Stomach smooth muscle (tissue), 2 donors: ENCODE measurements around the gene HBP1.

Experiments
- H3K27ac ChIP-seq: one replicate; pipeline ENCODE4 v1.7.0; 2013; ENCODE audit warnings: mild to moderate bottlenecking, low read length, inconsistent platforms
- H3K27me3 ChIP-seq, 2 donors: one replicate each; pipeline ENCODE4 v1.7.0; 2013; ENCODE audit warnings: low read length in 2 of 2; ENCODE audit not compliant: insufficient read depth in 2 of 2, control insufficient read depth in 1 of 2
- H3K36me3 ChIP-seq, 2 donors: one replicate each; pipeline ENCODE4 v1.7.0; 2013; ENCODE audit warnings: low read length in 2 of 2; ENCODE audit not compliant: control insufficient read depth in 2 of 2, insufficient read depth in 2 of 2
- H3K4me1 ChIP-seq: one replicate; pipeline ENCODE4 v1.7.0; 2013; ENCODE audit warnings: low read length; ENCODE audit not compliant: control insufficient read depth, insufficient read depth
- H3K4me3 ChIP-seq, 2 donors: one replicate each; pipeline ENCODE4 v1.7.0; 2013; ENCODE audit warnings: low read length in 2 of 2
- H3K9ac ChIP-seq, 2 donors: one replicate each; pipeline ENCODE4 v1.7.0; 2013; ENCODE audit warnings: low read length in 2 of 2, mild to moderate bottlenecking in 1 of 2
- H3K9me3 ChIP-seq, 2 donors: one replicate each; pipeline ENCODE4 v1.7.0; 2013; ENCODE audit warnings: low read length in 2 of 2; ENCODE audit not compliant: control insufficient read depth in 2 of 2
- donor health status: healthy.
- donor health status: Pancreatic carcinoma.

HBP1 gene, protein sequence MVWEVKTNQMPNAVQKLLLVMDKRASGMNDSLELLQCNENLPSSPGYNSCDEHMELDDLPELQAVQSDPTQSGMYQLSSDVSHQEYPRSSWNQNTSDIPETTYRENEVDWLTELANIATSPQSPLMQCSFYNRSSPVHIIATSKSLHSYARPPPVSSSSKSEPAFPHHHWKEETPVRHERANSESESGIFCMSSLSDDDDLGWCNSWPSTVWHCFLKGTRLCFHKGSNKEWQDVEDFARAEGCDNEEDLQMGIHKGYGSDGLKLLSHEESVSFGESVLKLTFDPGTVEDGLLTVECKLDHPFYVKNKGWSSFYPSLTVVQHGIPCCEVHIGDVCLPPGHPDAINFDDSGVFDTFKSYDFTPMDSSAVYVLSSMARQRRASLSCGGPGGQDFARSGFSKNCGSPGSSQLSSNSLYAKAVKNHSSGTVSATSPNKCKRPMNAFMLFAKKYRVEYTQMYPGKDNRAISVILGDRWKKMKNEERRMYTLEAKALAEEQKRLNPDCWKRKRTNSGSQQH

DNA sequence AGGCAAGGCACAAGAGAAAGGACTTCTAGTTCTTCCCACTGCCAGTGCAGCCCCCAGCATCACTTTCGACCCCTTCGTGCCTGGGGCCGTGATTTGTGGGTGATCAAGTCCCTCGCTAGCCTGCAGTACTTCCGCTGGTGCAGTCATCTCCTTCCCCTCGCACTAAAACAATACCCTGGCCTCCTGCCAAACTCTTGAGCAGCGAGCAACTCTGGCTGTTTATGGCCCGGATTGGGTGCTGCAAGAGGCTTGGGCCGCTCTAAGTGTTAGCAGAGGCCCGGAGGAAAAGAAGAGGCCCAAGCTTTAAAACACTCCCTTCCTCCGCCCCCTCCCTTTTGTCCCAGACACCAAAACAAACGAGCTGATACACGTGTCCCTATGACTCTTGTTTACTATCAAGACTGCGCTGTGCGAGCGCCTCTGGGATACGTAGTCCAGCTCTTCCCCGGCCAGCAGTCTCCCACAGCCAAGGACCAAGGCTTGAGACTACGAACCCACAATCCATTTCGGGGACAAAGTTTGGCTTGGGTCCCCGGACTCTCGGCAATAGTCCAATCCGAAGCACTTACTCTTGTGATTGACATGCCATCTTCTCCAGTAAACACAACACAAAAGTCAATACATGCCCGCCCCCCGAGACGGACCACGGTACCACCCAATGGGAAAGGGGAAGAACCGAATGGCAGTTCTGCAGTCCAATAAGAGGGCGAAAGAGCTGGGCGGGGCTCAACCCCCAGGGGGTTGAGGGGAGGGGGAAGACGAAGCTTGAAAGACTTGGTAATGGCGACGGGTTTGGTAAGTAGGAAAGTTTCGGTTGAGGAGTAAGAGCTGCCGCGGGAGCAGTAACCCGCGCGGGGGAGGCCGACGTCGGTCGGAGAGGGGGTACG is at the start of gene HBP1:
Gene HBP1 (plus strand): TSS at position 771 of the 887 bp plus-strand sequence. CDS start 10,891 bp downstream, outside the sequence.
- no peaks in the 10 kb centered on the region for H3K9me3 ChIP-seq
- peak within 1 kb of the TSS; percentile 98 for H3K27ac ChIP-seq
- H3K4me1 ChIP-seq, result peaks cover 9% of the 10 kb centered on the region
- H3K4me3 ChIP-seq, result peak within 1 kb of the TSS; percentile 88 to 95
- H3K9ac ChIP-seq, result peak within 1 kb of the TSS; percentile 88 to 92
- H3K36me3 ChIP-seq, result no peaks in the 10 kb centered on the region
- no peaks in the 10 kb centered on the region for H3K27me3 ChIP-seq

GRCh38 chr7:107119376-107120105 is 49.3 kb upstream of the HBP1 start:
- no peaks in the 10 kb centered on the region for H3K4me1 ChIP-seq
- H3K9ac ChIP-seq, result no peak overlapping the region
- H3K36me3 ChIP-seq, result no peaks in the 10 kb centered on the region
- no peak overlapping the region for H3K4me3 ChIP-seq
- H3K27ac ChIP-seq, result no peak overlapping the region
- H3K27me3 ChIP-seq, result no peaks in the 10 kb centered on the region
- H3K9me3 ChIP-seq, result no peaks in the 10 kb centered on the region

DNA sequence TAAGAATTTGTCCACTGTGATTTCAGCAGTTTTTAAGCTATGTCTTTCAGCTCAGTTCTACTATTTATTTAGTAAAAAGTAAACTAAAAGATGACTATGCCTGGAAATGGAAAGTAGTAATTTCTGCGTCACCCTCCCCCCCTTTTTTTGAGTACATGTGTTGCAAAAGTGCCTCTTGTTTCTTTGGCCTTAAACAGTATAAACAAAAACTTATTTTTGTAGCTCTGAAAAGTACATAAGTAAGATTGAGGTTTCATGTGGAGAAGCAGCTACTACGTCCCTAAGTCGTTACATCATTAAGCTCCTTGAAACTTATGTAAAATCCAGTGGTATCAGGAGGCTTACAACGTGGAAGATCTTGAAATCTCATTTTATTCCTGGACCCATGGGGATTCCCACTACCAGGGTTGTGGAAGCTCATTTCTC is 46.3 kb upstream of the HBP1 start:
- Histone ChIP-seq H3K9me3 (no peaks in the 10 kb centered on the region), H3K4me3 (no peak overlapping the region), H3K4me1 (no peaks in the 10 kb centered on the region), H3K36me3 (no peaks in the 10 kb centered on the region), H3K27ac (no peak overlapping the region), H3K9ac (peak overlapping the region in 1 of 2 donors; percentile 47), H3K27me3 (no peaks in the 10 kb centered on the region)

- no peaks in the 10 kb centered on the region for H3K27me3 ChIP-seq
- H3K36me3 ChIP-seq, result no peaks in the 10 kb centered on the region
- H3K9me3 ChIP-seq, result no peaks in the 10 kb centered on the region
- H3K27ac ChIP-seq, result no peak overlapping the region
- no peak overlapping the region for H3K4me3 ChIP-seq
- no peak overlapping the region for H3K9ac ChIP-seq
- no peaks in the 10 kb centered on the region for H3K4me1 ChIP-seq
Measured at GRCh38 chr7:107123392-107123791, 45.4 kb upstream of the HBP1 start.

DNA sequence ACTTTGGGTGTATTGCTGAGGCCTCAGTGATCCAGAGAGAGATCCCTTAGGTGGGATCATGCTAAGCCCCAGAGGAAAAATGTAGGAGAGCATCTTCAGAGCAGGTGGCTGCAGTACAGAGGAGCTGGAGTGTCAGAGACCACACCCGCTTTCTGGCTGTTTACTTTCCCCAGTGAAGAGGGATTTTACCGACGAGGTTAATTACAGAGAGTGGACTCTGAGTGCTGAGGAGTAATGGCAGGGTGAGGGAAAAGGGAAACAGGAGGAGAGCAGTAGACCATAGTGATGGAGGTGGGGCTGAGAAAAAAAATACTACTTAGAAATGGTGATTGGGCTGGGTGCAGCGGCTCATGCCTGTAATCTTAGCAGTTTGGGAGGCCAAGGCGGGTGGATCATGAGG is 43.3 kb upstream of the HBP1 start:
- no peaks in the 10 kb centered on the region for H3K36me3 ChIP-seq

GRCh38 chr7:107128217-107128616 is 40.6 kb upstream of the HBP1 start:
- no peaks in the 10 kb centered on the region for H3K27me3 ChIP-seq
- no peak overlapping the region for H3K9ac ChIP-seq
- H3K4me3 ChIP-seq, result no peak overlapping the region
- no peaks in the 10 kb centered on the region for H3K9me3 ChIP-seq
- no peaks in the 10 kb centered on the region for H3K4me1 ChIP-seq
- no peak overlapping the region for H3K27ac ChIP-seq
- H3K36me3 ChIP-seq, result no peaks in the 10 kb centered on the region

More for the DNA sequence above, 43.3 kb upstream of the HBP1 start:
- no peaks in the 10 kb centered on the region for H3K27me3 ChIP-seq
- no peak overlapping the region for H3K9ac ChIP-seq
- H3K9me3 ChIP-seq, result no peaks in the 10 kb centered on the region
- no peak overlapping the region for H3K4me3 ChIP-seq
- no peak overlapping the region for H3K27ac ChIP-seq
- H3K4me1 ChIP-seq, result no peaks in the 10 kb centered on the region

DNA sequence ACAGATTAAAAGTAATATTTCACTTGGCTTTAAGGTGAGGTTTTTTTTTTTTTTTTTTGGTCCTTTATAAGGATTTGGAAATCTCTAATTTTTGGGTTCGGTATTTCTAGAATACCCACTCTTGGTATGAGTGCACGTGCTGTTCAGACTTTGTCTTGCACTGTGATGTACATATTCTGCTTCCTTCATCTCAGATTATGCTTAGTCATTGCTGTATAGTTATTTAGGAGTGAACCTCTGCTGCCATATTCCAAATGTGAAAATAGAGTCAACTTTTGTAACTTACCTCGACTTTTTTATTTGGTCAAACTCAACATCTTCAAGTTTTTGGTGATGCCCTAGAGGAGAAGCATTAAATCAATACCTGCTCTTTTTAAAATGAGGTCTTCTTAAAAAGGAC is 40.1 kb upstream of the HBP1 start:
- no peaks in the 10 kb centered on the region for H3K36me3 ChIP-seq
- no peaks in the 10 kb centered on the region for H3K27me3 ChIP-seq
- H3K27ac ChIP-seq, result no peak overlapping the region
- H3K9ac ChIP-seq, result no peak overlapping the region
- no peak overlapping the region for H3K4me3 ChIP-seq
- no peaks in the 10 kb centered on the region for H3K9me3 ChIP-seq
- no peaks in the 10 kb centered on the region for H3K4me1 ChIP-seq

DNA sequence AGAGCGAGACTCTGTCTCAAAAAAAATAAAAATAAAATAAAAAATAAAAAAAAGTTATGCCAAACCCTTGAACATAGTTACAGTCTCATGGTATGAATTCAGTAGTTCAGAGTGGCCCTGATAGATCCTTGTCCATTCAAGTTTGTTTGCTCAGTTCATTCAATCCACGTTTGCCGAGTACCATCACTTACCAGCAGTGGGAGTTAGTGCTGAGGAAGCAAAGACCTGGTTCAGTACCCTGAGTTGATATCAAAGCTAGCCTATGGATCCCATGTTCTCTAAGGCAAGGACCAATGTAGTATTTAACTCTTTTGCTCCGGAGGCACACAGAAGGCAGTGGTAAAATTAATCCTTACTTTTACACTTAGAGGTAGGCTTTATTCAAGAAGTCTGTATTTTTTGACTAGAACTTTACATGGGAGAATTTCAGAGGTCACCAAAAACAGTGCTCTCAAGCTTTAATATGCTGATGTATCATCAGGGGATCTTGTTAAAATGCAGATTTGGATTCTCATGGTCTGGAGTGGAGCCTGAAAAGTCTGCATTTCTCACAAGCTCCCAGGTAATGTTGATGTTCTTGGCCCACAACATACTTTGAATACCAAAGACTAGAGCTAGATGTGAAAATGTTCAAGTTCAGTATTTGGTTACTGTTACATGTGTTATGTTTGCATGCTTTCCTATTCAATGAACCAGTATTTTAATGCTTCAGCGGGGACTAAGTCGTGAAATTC is 38.1 kb upstream of the HBP1 start:
- Histone ChIP-seq H3K9ac (no peak overlapping the region), H3K4me1 (no peaks in the 10 kb centered on the region), H3K4me3 (no peak overlapping the region), H3K36me3 (no peaks in the 10 kb centered on the region), H3K27me3 (no peaks in the 10 kb centered on the region), H3K27ac (no peak overlapping the region), H3K9me3 (no peaks in the 10 kb centered on the region)

GRCh38 chr7:107133396-107133795 is 35.4 kb upstream of the HBP1 start:
- no peaks in the 10 kb centered on the region for H3K27me3 ChIP-seq
- H3K4me3 ChIP-seq, result no peak overlapping the region
- no peaks in the 10 kb centered on the region for H3K4me1 ChIP-seq
- H3K9me3 ChIP-seq, result no peaks in the 10 kb centered on the region
- H3K27ac ChIP-seq, result no peak overlapping the region
- no peak overlapping the region for H3K9ac ChIP-seq
- no peaks in the 10 kb centered on the region for H3K36me3 ChIP-seq
